ENCODE results near the gene GRN. TPM values are rescaled to one million over a fixed set of nuclear protein-coding genes. Genes with fewer than 3 reads are reported as not detected.

Gene GRN
- total and polyA plus RNA-seq, 2 of the 13 experiments (the other 11 are each of a cell fraction or from before 2014, with no cell fraction given) = 86.6 to 143 TPM

GRCh38 chr17:44324571-44325275 is 20.4 kb upstream of the GRN start, which contains the start of gene SLC25A39 (continued):
- TF ChIP-seq ZFYVE20 (CRISPR knock-in tag; IDR thresholded peaks at IDR 0.05; ENCODE audit: borderline replicate concordance, low read depth) (0 out of 2 replicates have a peak, but pooled peaks have one; percentile 70), ZNF883 (CRISPR knock-in tag; IDR thresholded peaks at IDR 0.05; ENCODE audit: not compliant biosample characterization) (peak; percentile 75), ZNF574 (CRISPR knock-in tag; IDR thresholded peaks at IDR 0.05) (peak; percentile 80), PATZ1 (CRISPR knock-in tag; IDR thresholded peaks at IDR 0.05) (peak; percentile 82), LCORL (IDR thresholded peaks at IDR 0.05) (no peak), LCORL (CRISPR knock-in tag; IDR thresholded peaks at IDR 0.05) (no peak), THAP9 (CRISPR knock-in tag; IDR thresholded peaks at IDR 0.05; ENCODE audit: borderline replicate concordance) (no peak; the same call in 1 of the 2 replicates)
- TF ChIP-seq, protein P1, sequence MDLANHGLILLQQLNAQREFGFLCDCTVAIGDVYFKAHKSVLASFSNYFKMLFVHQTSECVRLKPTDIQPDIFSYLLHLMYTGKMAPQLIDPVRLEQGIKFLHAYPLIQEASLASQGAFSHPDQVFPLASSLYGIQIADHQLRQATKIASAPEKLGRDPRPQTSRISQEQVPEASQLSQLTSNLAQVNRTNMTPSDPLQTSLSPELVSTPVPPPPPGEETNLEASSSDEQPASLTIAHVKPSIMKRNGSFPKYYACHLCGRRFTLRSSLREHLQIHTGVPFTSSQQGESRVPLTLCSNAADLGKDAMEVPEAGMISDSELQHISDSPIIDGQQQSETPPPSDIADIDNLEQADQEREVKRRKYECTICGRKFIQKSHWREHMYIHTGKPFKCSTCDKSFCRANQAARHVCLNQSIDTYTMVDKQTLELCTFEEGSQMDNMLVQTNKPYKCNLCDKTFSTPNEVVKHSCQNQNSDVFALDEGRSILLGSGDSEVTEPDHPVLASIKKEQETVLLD (CRISPR knock-in tag; IDR thresholded peaks at IDR 0.05; ENCODE audit: low read depth) = peak; percentile 85
- TF ChIP-seq, protein P2, sequence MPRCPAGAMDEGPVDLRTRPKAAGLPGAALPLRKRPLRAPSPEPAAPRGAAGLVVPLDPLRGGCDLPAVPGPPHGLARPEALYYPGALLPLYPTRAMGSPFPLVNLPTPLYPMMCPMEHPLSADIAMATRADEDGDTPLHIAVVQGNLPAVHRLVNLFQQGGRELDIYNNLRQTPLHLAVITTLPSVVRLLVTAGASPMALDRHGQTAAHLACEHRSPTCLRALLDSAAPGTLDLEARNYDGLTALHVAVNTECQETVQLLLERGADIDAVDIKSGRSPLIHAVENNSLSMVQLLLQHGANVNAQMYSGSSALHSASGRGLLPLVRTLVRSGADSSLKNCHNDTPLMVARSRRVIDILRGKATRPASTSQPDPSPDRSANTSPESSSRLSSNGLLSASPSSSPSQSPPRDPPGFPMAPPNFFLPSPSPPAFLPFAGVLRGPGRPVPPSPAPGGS (CRISPR knock-in tag; IDR thresholded peaks at IDR 0.05) = peak; percentile 79; the same call in 1 of the 2 replicates
- TF ChIP-seq, protein P3, sequence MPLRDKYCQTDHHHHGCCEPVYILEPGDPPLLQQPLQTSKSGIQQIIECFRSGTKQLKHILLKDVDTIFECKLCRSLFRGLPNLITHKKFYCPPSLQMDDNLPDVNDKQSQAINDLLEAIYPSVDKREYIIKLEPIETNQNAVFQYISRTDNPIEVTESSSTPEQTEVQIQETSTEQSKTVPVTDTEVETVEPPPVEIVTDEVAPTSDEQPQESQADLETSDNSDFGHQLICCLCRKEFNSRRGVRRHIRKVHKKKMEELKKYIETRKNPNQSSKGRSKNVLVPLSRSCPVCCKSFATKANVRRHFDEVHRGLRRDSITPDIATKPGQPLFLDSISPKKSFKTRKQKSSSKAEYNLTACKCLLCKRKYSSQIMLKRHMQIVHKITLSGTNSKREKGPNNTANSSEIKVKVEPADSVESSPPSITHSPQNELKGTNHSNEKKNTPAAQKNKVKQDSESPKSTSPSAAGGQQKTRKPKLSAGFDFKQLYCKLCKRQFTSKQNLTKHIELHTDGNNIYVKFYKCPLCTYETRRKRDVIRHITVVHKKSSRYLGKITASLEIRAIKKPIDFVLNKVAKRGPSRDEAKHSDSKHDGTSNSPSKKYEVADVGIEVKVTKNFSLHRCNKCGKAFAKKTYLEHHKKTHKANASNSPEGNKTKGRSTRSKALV (CRISPR knock-in tag; IDR thresholded peaks at IDR 0.05) = no peak
- TF ChIP-seq, protein P4, sequence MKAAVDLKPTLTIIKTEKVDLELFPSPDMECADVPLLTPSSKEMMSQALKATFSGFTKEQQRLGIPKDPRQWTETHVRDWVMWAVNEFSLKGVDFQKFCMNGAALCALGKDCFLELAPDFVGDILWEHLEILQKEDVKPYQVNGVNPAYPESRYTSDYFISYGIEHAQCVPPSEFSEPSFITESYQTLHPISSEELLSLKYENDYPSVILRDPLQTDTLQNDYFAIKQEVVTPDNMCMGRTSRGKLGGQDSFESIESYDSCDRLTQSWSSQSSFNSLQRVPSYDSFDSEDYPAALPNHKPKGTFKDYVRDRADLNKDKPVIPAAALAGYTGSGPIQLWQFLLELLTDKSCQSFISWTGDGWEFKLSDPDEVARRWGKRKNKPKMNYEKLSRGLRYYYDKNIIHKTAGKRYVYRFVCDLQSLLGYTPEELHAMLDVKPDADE (CRISPR knock-in tag; IDR thresholded peaks at IDR 0.05) = no peak
